Measurements from ENCODE around the gene ACO1. TPM values are rescaled to one million over a fixed set of nuclear protein-coding genes. Genes with fewer than 3 reads are reported as not detected.

Gene ACO1
- total RNA-seq, 1 donor from 2014 or later: 59.5 TPM

- peak; percentile 65 for ATAC-seq
- peak; percentile 70 for DNase-seq (ENCODE audit: missing footprints)
- intact Hi-C loops (cut with DNase I): no loop called here
These were observed 71.3 kb downstream of the ACO1 start for GRCh38 chr9:32455738-32456137.

- intact Hi-C loops (cut with DNase I): no loop called here
- ATAC-seq (no peak), DNase-seq (ENCODE audit: missing footprints) (no peak)
These were observed 72.1 kb downstream of the ACO1 start for GRCh38 chr9:32456564-32456963.

DNA sequence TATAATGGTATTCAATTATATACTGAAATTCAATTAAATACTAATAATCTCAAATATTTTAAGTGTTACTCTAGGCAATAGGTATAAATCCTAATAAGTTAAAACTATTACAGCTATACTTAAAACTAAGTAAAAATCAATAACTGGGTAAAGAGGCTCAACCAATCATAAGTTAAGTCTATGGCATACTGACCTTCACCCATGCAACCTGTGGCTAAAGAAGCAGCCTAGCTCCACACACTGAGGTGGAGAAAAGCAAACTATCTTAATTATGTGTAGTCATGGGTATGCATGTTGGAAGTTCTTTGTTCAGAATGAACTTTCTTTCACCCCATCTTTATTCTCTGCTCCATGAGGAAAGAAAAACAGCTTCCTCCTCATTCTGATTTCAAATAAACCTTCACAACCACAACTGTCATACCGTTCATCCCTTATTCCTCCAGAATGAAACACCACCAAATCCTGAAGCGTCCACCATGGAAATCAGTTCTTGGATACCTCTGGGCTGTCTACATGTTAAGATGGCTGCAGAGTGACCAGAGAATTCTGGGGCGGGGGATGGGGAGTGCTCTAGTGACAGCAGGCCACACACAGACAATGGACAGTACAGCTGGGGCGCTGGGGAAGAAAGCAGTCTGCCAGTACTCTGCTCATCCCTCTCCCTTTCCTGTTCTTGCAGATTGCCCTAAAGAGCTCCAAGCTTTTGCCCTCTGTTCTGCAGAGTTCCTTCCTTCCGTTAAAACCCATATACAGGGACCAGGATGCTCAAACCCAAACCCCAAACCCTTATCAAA is 79.3 kb downstream of the ACO1 start:
- intact Hi-C loops (cut with DNase I): no loop called here
- no peak for ATAC-seq
- DNase-seq (ENCODE audit: missing footprints): no peak

DNA sequence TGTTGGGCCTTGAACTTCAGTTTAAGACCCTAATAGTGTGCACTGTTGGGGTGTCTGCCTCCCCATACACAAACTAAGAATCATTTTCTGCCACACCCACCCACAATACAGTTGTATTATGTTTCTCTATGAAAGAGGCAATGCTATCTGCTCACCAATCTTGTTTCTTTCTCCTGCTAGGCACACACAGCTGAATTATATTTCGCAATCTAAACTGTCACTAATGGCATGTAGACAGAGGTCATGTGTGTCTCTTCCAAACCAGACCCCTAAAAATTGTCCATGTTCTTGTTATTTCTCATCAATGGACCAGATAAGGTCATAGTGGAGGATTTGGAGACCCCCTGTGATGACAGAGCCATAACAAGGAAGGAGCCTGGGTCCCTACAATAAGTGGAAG is 84.3 kb downstream of the ACO1 start:
- intact Hi-C loops (cut with DNase I): no loop called here
- DNase-seq (ENCODE audit: missing footprints): no peak
- no peak for ATAC-seq

DNA sequence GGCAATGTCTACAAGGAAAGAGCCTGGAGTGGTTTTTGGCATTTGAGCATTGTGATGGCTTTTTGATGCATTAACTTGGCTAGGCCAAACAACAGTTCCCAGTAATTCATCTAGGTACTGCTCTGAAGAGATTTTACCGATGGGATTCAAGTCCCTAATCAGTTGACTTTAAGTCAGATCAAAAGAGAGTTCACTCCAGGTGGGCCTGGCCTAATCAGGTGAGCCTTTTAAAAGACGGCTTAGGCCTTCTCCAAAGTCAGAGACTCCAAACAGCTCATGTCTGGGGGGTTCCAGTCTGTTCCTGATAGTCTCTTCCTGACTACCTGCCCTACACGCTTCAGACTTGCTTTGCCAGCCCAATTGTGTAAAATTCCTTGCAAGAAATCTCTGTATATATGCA is 87.9 kb downstream of the ACO1 start:
- DNase-seq (ENCODE audit: missing footprints): no peak
- intact Hi-C loops (cut with DNase I): no loop called here
- ATAC-seq: no peak

DNA sequence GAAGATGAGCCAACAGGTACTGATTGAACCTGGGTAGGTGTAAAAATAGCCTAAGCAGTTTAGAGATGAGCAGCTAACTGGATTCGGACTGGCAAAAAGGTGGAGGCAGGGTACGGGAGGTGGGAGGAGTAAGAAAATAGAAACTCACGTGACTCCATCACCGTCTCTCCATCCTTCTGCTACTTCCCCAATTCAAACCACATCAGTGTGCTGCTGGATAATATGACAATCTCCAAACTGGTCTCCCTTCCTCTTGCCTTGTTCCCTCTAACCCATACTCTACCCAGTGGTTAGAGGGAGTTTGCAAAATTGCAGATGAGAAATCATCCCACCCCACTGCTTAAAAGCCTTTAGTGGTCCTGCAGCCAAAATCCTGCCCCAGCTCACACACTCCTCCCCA is 98.9 kb downstream of the ACO1 start:
- intact Hi-C loops (cut with DNase I): no loop called here
- ATAC-seq (no peak), DNase-seq (ENCODE audit: missing footprints) (no peak)

- ATAC-seq (no peak), DNase-seq (ENCODE audit: missing footprints) (no peak)
- intact Hi-C loops (cut with DNase I): no loop called here
These were observed 102.6 kb downstream of the ACO1 start for GRCh38 chr9:32486839-32487562.

DNA sequence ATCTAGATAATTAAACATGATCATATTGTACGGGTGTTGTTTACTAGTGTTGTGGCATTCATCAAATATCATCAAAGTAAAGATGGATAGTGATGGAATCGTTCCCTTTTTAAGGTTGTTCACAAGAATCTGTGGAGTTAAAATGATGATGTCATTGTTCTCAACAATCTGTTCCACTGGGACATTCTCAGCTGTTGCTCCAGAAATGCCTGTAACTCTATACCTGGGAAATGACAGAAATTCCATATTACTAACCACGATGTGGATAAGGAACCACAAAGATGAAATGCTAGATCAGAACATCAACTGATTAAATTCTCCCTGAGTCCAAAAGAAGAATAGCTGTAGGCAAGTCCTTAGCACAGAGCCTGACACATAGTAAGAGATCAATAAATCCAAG is 103.5 kb downstream of the ACO1 start:
- intact Hi-C loops (cut with DNase I): no loop called here
- ATAC-seq (no peak), DNase-seq (ENCODE audit: missing footprints) (no peak)

DNA sequence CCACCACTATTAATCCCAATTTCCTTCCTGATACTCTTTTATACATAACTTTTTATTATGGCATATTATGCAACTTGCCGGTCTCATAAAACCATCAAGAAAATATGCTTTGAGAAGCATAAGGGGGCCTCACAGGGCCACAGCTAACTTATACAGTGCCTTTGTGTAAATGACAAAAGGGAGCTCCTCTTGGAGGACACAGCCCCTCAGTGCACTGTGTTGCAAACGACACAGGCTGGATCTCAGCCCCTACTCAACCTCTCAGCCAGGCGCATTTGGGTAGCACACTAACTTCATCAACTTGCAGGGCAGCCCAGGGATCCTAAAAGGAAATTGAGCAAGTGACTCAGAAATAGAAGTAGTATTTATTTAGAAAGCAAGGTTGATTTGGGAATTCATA is 106.2 kb downstream of the ACO1 start:
- intact Hi-C loops (cut with DNase I): no loop called here

GRCh38 chr9:32497921-32498320 is 113.5 kb downstream of the ACO1 start:
- no peak for DNase-seq (ENCODE audit: missing footprints)
- no peak for ATAC-seq
- intact Hi-C loops (cut with DNase I): no loop called here

More for the DNA sequence above, 106.2 kb downstream of the ACO1 start:
- DNase-seq (ENCODE audit: missing footprints): no peak
- no peak for ATAC-seq

- intact Hi-C loops (cut with DNase I): no loop called here
- DNase-seq (ENCODE audit: missing footprints) (no peak), ATAC-seq (no peak)
These were observed 116.3 kb downstream of the ACO1 start for GRCh38 chr9:32500768-32501167.

DNA sequence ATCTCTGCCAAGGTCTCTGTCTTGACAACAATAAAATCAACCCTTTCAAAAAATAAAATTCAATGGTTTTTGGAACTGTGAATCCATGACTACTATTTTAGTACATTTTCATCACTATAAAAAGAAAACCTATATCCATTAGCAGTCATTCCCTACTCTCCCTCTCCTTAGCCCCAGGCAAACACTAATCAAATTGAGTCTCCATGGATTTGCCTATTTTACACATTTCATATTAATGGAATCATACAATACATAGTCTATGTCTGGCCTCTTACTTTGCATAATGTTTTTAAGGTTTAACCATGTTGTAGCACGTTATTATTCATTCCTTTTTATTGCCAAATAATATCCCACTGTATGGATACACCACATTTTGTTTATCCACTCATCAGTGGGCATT is 117.4 kb downstream of the ACO1 start:
- intact Hi-C loops (cut with DNase I): no loop called here
- DNase-seq (ENCODE audit: missing footprints): no peak
- ATAC-seq: no peak

- ATAC-seq (no peak), DNase-seq (ENCODE audit: missing footprints) (no peak)
- intact Hi-C loops (cut with DNase I): no loop called here
These were observed 118.0 kb downstream of the ACO1 start for GRCh38 chr9:32502464-32502863.

- intact Hi-C loops (cut with DNase I): no loop called here
- DNase-seq (ENCODE audit: missing footprints) (no peak), ATAC-seq (no peak)
These were observed 118.6 kb downstream of the ACO1 start for GRCh38 chr9:32503008-32503407.

Other genes starting within 250 kb of the ACO1 start
- gene RIGI, start 141.6 kb downstream of the ACO1 start, total RNA-seq: 4.7 TPM
- 12.5 TPM for gene SMIM27, start 167.7 kb downstream of the ACO1 start, total RNA-seq
- 8.7 TPM for gene TOPORS, start 167.9 kb downstream of the ACO1 start, total RNA-seq
- gene NDUFB6, start 188.5 kb downstream of the ACO1 start, total RNA-seq: 192 TPM